ENCODE data around the gene FGFR2.
"Not testable (repeated sequence)": the region's sequence is repeated elsewhere in the genome, so short reads cannot be mapped to it uniquely, and the experiment has no call there.

FGFR2 gene

DNA sequence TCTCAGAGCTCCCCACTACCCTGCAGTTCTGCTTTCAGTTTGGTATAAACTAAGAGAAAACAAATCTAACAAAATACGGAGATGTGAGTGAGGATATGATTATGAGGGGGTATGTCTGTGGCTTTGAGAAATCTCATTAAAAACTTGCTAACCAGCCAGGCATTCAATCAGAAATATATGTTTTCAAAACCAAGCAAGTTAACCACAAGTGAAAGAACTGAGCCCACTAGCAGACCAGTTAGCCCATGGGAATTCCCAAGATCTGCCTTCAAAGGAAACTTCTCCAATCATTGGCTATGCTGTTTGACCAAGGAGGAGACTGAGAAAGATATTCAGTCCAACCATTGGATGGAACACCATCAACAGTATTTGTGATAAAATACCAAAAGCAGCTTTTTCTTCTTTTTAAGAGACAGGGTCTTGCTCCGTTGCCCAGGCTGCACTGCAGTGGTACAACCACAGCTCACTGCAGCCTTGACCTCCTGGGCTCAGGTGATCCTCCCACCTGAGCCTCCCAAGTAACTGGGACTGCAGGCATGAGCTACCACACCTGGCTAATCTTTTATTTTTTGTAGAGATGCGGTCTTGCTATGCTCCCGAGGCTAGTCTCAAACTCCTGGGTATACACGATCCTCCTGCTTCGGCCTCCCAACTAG lies 41.2 kb downstream of the FGFR2 start:
- H3K4me3 ChIP-seq (ENCODE audit: low read depth, low read length) = no peak overlapping the region
- TF ChIP-seq, protein P1, sequence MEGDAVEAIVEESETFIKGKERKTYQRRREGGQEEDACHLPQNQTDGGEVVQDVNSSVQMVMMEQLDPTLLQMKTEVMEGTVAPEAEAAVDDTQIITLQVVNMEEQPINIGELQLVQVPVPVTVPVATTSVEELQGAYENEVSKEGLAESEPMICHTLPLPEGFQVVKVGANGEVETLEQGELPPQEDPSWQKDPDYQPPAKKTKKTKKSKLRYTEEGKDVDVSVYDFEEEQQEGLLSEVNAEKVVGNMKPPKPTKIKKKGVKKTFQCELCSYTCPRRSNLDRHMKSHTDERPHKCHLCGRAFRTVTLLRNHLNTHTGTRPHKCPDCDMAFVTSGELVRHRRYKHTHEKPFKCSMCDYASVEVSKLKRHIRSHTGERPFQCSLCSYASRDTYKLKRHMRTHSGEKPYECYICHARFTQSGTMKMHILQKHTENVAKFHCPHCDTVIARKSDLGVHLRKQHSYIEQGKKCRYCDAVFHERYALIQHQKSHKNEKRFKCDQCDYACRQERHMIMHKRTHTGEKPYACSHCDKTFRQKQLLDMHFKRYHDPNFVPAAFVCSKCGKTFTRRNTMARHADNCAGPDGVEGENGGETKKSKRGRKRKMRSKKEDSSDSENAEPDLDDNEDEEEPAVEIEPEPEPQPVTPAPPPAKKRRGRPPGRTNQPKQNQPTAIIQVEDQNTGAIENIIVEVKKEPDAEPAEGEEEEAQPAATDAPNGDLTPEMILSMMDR (IDR thresholded peaks at IDR 0.05; ENCODE audit: insufficient read depth, low read depth, low read length, missing control alignments) = no peak
- DNase-seq (ENCODE audit: low read depth) = no peak

DNA sequence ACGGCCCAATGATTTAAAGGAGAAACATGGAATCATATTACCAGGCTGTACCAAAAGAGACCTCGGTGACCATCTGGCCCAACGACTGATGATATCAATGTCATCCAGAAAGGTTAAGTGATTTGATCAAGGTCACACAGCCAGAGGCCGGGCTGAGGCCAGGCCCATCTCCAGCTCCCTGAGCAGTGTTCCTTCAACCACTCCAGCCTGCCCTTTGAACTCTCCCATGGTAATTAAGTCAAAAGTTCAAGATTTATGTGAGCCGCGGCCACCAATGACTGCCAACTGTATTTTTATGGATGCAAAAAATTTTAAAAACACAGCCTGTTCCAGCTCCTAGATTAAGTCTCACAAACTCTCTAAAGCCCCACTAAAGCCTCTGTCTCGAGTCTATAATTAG lies 41.8 kb downstream of the FGFR2 start:
- TF ChIP-seq, protein P1 (IDR thresholded peaks at IDR 0.05; ENCODE audit: insufficient read depth, low read depth, low read length, missing control alignments) = no peak
- no peak for DNase-seq (ENCODE audit: low read depth)
- H3K4me3 ChIP-seq (ENCODE audit: low read depth, low read length) = no peak overlapping the region

DNA sequence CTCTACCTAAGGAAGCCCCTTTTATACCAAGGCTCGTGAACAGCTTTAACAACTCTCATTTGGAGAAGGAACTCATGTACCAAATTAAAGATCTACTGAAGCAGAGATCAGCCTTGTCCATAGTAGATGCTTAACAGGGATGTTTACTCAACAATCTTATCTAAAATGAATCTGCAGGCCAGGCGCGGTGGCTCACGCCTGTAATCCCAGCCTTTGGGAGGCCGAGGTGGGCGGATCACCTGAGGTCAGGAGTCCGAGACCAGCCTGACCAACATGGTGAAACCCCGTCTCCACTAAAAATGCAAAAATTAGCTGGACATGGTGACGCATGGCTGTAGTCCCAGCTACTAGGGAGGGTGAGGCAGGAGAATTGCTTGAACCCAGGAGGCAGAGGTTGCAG lies 43.3 kb downstream of the FGFR2 start:
- DNase-seq (ENCODE audit: low read depth); H3K4me3 ChIP-seq (ENCODE audit: low read depth, low read length): not testable (repeated sequence)

DNA sequence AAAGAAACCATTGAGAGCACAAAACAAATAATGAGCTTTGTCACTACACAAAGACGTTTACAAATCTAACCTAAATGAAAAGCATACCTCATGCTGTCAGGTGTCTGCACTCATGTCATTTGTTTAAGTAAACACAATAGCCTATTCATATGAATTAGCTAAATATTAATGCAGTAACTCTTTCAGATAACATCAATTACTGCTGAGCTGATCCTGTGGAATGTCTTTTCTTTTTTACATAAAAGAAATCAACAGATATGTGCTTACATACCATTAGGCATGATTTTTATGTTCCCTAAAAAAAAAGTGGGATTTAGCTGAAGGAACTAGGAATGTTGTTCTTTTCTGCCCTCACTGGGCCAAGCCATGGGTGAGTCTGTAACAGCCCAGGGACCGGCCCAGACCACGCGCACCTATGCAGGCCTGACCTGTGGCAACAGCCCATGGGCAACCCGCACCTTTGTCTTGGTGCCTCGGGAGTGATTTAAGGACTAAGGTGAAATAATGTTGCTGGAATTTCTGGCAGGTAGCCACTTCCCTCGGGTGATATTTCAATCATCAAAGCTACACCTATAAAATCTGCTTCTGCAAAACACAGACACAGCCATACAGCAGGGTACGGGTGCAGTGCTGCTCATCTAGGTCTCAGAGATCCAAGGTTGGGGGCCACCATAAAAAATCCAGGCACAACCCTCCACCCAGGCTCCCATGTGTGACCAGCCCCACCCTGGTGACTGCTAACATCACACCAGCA lies 44.6 kb downstream of the FGFR2 start:
- H3K4me3 ChIP-seq (ENCODE audit: low read depth, low read length) = no peak overlapping the region
- TF ChIP-seq, protein P1 (IDR thresholded peaks at IDR 0.05; ENCODE audit: insufficient read depth, low read depth, low read length, missing control alignments) = no peak
- DNase-seq (ENCODE audit: low read depth) = no peak

DNA sequence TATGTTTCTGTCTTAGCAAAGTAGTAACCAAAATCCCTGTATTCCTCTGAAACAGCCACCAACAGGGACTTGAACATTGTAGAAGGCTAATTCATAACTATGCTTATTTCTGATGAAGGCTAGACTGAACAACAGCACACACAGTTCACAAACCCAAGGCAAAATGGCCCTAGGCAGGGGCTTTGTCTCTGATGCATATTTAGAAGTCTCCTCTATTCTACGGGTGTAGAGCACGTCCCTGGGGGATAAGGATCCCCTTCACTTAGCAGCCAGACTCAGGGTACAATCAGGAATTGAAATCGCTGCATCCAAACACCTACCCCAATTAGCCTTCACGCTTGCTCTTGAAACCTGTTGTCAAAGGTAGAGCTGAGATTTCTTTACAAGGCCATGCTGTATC lies 45.5 kb downstream of the FGFR2 start:
- DNase-seq (ENCODE audit: low read depth) = no peak
- TF ChIP-seq, protein P1 (IDR thresholded peaks at IDR 0.05; ENCODE audit: insufficient read depth, low read depth, low read length, missing control alignments) = no peak

DNA sequence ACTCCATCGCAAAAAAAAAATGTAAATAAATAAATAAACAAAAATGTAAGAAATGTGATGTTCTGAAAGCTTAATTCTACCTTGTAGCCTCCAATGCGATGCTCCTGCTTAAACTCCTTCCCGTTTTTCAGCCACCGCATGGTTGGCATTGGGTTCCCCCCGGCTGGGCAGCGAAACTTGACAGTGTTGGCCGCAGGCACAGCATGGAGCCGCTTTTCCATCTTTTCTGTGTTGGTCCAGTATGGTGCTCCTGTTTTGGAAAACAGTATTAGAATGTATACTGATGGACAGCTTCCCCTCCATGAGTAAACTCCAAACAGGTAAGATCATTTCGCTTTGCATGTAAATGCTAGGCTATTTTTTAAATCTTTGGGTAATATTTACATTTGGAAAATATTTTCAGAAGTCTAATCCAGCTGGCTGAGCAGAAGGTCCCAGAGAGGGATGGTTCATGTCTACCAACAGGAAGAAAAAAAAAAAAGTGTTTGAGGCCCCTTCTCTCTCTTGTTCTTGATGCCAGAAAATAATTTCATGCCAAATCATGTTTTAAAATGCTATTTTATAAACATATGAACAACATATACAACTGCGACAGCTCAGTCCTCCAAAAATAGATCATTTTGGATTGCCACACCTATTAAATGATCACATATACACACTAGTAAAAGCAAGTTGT lies 46.9 kb downstream of the FGFR2 start:
- no peak for DNase-seq (ENCODE audit: low read depth)
- TF ChIP-seq, protein P1 (IDR thresholded peaks at IDR 0.05; ENCODE audit: insufficient read depth, low read depth, low read length, missing control alignments) = no peak
- H3K4me3 ChIP-seq (ENCODE audit: low read depth, low read length) = no peak overlapping the region

More for the DNA sequence above, 45.5 kb downstream of the FGFR2 start:
- no peak overlapping the region for H3K4me3 ChIP-seq (ENCODE audit: low read depth, low read length)

DNA sequence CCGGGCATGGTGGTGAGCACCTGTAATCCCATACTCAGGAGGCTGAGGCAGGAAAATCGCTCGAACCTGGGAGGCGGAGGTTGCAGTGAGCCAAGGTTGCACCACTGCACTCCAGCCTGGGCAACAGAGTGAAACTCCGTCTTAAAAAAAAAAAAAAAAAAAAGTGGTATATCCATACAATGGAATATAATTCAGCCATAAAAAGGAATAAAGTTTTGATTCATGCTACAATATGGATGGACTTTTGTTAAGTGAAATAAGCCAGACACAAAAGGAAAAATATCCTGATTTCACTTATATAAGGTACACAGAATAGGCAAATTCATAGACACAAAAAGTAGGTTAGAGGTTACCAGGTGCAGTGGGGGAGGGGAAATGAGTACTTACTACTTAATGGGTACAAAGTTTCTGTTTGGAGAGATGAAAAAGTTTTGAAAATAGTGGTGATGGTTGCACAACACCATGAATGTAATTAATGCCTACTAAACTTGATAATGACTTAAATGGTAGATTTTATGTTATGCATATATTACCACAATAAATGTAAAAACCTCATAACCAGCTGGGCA lies 53.9 kb downstream of the FGFR2 start:
- DNase-seq (ENCODE audit: low read depth) = no peak
- no peak overlapping the region for H3K4me3 ChIP-seq (ENCODE audit: low read depth, low read length)
- TF ChIP-seq, protein P1 (IDR thresholded peaks at IDR 0.05; ENCODE audit: insufficient read depth, low read depth, low read length, missing control alignments) = no peak
